HCT116 (cell line): ENCODE measurements around the gene EYA3.

Experiments
- POLR2A ChIP-seq: IDR thresholded peaks from 2 replicates; pipeline ENCODE4 v1.7.0; 2011; ENCODE audit warnings: borderline replicate concordance; ENCODE audit not compliant: insufficient read depth, insufficient read length; ENCODE audit errors: extremely low read depth
- TF ChIP-seq, protein P1 (sequence below), 3 experiments: fragments of 200-600 bp in 1 of 3; sonication (generic) in 1 of 3; IDR thresholded peaks in 2 of 3; conservative IDR thresholded peaks in 1 of 3; 2 replicates each; pipeline ENCODE4 v1.5.1; 2012 to 2017; ENCODE audit warnings: low read depth in 2 of 3, low read length in 2 of 3, antibody characterized with exemption in 1 of 3, borderline replicate concordance in 1 of 3, control low read depth in 1 of 3, mild to moderate bottlenecking in 1 of 3, mixed read lengths in 1 of 3, mixed run types in 1 of 3, moderate library complexity in 1 of 3; ENCODE audit not compliant: insufficient read depth in 1 of 3

- no peak for TF ChIP-seq POLR2A
- TF ChIP-seq, protein P1, sequence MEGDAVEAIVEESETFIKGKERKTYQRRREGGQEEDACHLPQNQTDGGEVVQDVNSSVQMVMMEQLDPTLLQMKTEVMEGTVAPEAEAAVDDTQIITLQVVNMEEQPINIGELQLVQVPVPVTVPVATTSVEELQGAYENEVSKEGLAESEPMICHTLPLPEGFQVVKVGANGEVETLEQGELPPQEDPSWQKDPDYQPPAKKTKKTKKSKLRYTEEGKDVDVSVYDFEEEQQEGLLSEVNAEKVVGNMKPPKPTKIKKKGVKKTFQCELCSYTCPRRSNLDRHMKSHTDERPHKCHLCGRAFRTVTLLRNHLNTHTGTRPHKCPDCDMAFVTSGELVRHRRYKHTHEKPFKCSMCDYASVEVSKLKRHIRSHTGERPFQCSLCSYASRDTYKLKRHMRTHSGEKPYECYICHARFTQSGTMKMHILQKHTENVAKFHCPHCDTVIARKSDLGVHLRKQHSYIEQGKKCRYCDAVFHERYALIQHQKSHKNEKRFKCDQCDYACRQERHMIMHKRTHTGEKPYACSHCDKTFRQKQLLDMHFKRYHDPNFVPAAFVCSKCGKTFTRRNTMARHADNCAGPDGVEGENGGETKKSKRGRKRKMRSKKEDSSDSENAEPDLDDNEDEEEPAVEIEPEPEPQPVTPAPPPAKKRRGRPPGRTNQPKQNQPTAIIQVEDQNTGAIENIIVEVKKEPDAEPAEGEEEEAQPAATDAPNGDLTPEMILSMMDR (IDR thresholded peaks at IDR 0.05 in 2 of 3, conservative IDR thresholded peaks at IDR 0.05 in 1 of 3; ENCODE audit: borderline replicate concordance in 1 of 3, insufficient read depth in 1 of 3, low read depth in 2 of 3, low read length in 2 of 3), result no peak
Observed at GRCh38 chr1:28073867-28074266, 14.5 kb downstream of the EYA3 start.
